ENCODE results near the gene CELA2A. TPM values are rescaled to one million over a fixed set of nuclear protein-coding genes. Genes with fewer than 3 reads are reported as not detected.

The CELA2A gene
- total and polyA plus RNA-seq, 5 experiments from 2014 or later = not detected

DNA sequence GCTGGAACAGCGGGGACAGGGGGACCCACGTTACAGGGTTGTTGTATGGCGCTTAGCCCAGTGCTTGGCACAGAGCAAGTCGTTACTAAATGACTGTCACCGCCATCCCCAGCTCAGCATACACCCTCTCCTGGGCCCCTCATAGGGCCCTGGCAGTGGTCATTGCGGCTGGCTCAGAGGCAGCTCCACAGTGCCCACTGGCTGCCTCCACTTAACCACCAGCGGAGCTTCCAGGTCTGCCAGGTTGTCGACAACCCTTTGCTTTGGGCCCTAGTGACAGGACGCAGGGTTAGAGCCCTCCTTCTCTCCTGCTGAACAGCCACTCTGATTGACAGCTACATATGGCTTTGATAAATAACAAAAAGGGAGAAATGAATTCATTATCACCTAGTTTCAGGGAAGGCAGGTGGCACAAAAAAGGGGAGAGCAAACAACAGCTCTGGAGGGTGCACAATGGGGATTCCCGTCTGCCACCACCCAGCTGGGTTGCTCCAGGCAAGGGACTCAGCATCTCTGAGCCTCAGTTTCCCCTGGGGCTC lies 42.0 kb upstream of the CELA2A start:
- POLR2A ChIA-PET = interaction anchor here (0.7 kb wide), 1 partner anchor 9 kb away, joined by 3 read pairs; no protein-coding TSS in a partner anchor
- H3K4me1 Mint-ChIP-seq = peaks cover 24 to 77% (median 59%) of the 10 kb centered on the region in 4 donors

GRCh38 chr1:15417059-15417934 lies 39.2 kb upstream of the CELA2A start:
- ATAC-seq (peak; percentile 54 to 71), DNase-seq (peak in 7 of 10 donors; percentile 25 to 54 (median 38))
- Mint-ChIP-seq H3K27me3 (no peaks in the 10 kb centered on the region), H3K4me3 (peak overlapping the region in 9 of 10 donors; percentile 8 to 78 (median 59)), H3K27ac (peak overlapping the region; percentile 21 to 93 (median 81)), H3K4me1 (peaks cover 18 to 77% (median 47%) of the 10 kb centered on the region in 4 donors), H3K36me3 (peaks cover 0 to 11% (median 10%) of the 10 kb centered on the region in 3 donors), H3K9me3 (no peaks in the 10 kb centered on the region)
- POLR2A ChIA-PET = interaction anchor here (0.7 kb wide), 1 partner anchor 89 kb away, joined by 4 read pairs; no protein-coding TSS in a partner anchor

More for the DNA sequence above, 42.0 kb upstream of the CELA2A start:
- H3K9me3 Mint-ChIP-seq = no peaks in the 10 kb centered on the region
- no peak for DNase-seq
- peak overlapping the region in 5 of 10 donors; percentile 40 to 97 (median 81) for H3K27ac Mint-ChIP-seq
- H3K27me3 Mint-ChIP-seq = no peaks in the 10 kb centered on the region
- ATAC-seq = no peak
- H3K4me3 Mint-ChIP-seq = peak overlapping the region in 3 of 10 donors; percentile 15 to 63 (median 54)
- peaks cover 0 to 11% (median 4%) of the 10 kb centered on the region in 3 donors for H3K36me3 Mint-ChIP-seq

- Mint-ChIP-seq H3K9me3 (no peaks in the 10 kb centered on the region), H3K4me3 (peak overlapping the region in 1 of 10 donors; percentile 14), H3K27ac (peak overlapping the region in 3 of 10 donors; percentile 33 to 73 (median 48)), H3K36me3 (peaks cover 0 to 11% (median 10%) of the 10 kb centered on the region in 3 donors), H3K4me1 (peaks cover 14 to 70% (median 38%) of the 10 kb centered on the region in 4 donors), H3K27me3 (no peaks in the 10 kb centered on the region)
- ATAC-seq = no peak
- POLR2A ChIA-PET = no interaction called here
- no peak for DNase-seq
These were observed 37.6 kb upstream of the CELA2A start for GRCh38 chr1:15418806-15419515.

- Mint-ChIP-seq H3K4me1 (peaks cover 14 to 60% (median 30%) of the 10 kb centered on the region in 4 donors), H3K27ac (peak overlapping the region in 3 of 10 donors; percentile 51 to 80 (median 65)), H3K36me3 (peaks cover 0 to 12% (median 6%) of the 10 kb centered on the region in 3 donors), H3K4me3 (peak overlapping the region in 1 of 10 donors; percentile 6), H3K27me3 (no peaks in the 10 kb centered on the region), H3K9me3 (no peaks in the 10 kb centered on the region)
- ATAC-seq (no peak), DNase-seq (no peak)
- POLR2A ChIA-PET = no interaction called here
These were observed 35.6 kb upstream of the CELA2A start for GRCh38 chr1:15420853-15421465.

- H3K36me3 Mint-ChIP-seq = peaks cover 0 to 25% (median 9%) of the 10 kb centered on the region in 3 donors
- ATAC-seq = no peak
- POLR2A ChIA-PET = no interaction called here
- H3K9me3 Mint-ChIP-seq = no peaks in the 10 kb centered on the region
- peaks cover 0 to 52% (median 20%) of the 10 kb centered on the region in 4 donors for H3K4me1 Mint-ChIP-seq
- no peaks in the 10 kb centered on the region for H3K27me3 Mint-ChIP-seq
- no peak for DNase-seq
- H3K27ac Mint-ChIP-seq = peak overlapping the region in 1 of 10 donors; percentile 89
- no peak overlapping the region for H3K4me3 Mint-ChIP-seq
These were observed 33.7 kb upstream of the CELA2A start for GRCh38 chr1:15422871-15423270.

DNA sequence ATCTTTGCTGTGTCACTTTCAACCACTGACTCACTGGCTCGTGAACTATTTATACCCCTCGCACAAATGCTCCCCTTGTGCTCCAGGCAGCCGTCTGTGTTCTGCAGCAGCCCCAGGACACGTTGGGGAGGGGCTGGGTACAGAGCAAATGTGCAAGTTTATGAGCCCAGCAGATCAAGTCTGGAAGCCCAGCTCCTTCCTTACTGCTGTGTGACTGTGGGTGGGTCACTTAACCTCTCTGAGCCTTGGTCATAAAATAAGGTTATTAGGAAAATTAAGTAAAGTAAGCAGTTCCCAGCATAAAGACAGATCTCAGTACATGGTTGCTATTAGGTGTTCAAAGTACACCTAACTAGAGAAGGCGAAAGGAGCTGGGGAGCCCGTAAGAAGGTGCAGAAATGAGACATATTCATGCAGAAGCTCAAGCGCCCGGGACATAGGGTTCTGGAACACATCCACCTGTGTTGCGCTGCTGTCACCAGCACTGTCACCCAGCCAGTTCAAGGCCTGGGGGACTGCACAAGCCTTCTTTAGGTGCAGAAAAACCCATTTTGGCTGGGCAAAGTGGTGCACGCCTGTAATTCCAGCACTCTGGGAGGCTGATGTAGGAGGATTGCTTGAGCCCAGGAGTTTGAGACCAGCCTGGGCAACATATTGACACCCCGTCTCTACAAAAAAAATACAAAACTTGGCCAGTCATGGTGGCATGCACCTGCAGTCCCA lies 33.0 kb upstream of the CELA2A start:
- H3K4me1 Mint-ChIP-seq = peaks cover 0 to 48% (median 19%) of the 10 kb centered on the region in 4 donors
- no peaks in the 10 kb centered on the region for H3K9me3 Mint-ChIP-seq
- no peak overlapping the region for H3K4me3 Mint-ChIP-seq
- no peak for ATAC-seq
- peak overlapping the region in 2 of 10 donors; percentile 74 to 89 for H3K27ac Mint-ChIP-seq
- no peak for DNase-seq
- POLR2A ChIA-PET = interaction anchor here (0.5 kb wide), 1 partner anchor 51 kb away, joined by 4 read pairs; no protein-coding TSS in a partner anchor
- peaks cover 0 to 30% (median 9%) of the 10 kb centered on the region in 3 donors for H3K36me3 Mint-ChIP-seq
- H3K27me3 Mint-ChIP-seq = no peaks in the 10 kb centered on the region

- H3K4me1 Mint-ChIP-seq = peaks cover 0 to 44% (median 17%) of the 10 kb centered on the region in 4 donors
- peak overlapping the region in 1 of 10 donors; percentile 53 for H3K4me3 Mint-ChIP-seq
- ATAC-seq (no peak), DNase-seq (no peak)
- no peaks in the 10 kb centered on the region for H3K9me3 Mint-ChIP-seq
- POLR2A ChIA-PET = interaction anchor here (0.5 kb wide), 1 partner anchor 50 kb away, joined by 4 read pairs; no protein-coding TSS in a partner anchor
- H3K36me3 Mint-ChIP-seq = peaks cover 0 to 30% (median 9%) of the 10 kb centered on the region in 3 donors
- H3K27me3 Mint-ChIP-seq = no peaks in the 10 kb centered on the region
- peak overlapping the region; percentile 44 to 89 (median 72) for H3K27ac Mint-ChIP-seq
These were observed 32.3 kb upstream of the CELA2A start for GRCh38 chr1:15424146-15424667.

- Mint-ChIP-seq H3K9me3 (no peaks in the 10 kb centered on the region), H3K27me3 (no peaks in the 10 kb centered on the region), H3K36me3 (peaks cover 0 to 30% (median 9%) of the 10 kb centered on the region in 3 donors), H3K27ac (peak overlapping the region in 4 of 10 donors; percentile 36 to 89 (median 63)), H3K4me1 (peaks cover 0 to 39% (median 13%) of the 10 kb centered on the region in 4 donors), H3K4me3 (no peak overlapping the region)
- POLR2A ChIA-PET = no interaction called here
- DNase-seq = no peak
- no peak for ATAC-seq
These were observed 31.6 kb upstream of the CELA2A start for GRCh38 chr1:15424981-15425380.

GRCh38 chr1:15425521-15425920 lies 31.0 kb upstream of the CELA2A start:
- Mint-ChIP-seq H3K4me3 (no peak overlapping the region), H3K27me3 (no peaks in the 10 kb centered on the region), H3K4me1 (peaks cover 0 to 38% (median 13%) of the 10 kb centered on the region in 4 donors), H3K9me3 (no peaks in the 10 kb centered on the region), H3K27ac (peak overlapping the region in 2 of 10 donors; percentile 53 to 89), H3K36me3 (peaks cover 0 to 33% (median 7%) of the 10 kb centered on the region in 3 donors)
- ATAC-seq (no peak), DNase-seq (no peak)
- POLR2A ChIA-PET = no interaction called here

DNA sequence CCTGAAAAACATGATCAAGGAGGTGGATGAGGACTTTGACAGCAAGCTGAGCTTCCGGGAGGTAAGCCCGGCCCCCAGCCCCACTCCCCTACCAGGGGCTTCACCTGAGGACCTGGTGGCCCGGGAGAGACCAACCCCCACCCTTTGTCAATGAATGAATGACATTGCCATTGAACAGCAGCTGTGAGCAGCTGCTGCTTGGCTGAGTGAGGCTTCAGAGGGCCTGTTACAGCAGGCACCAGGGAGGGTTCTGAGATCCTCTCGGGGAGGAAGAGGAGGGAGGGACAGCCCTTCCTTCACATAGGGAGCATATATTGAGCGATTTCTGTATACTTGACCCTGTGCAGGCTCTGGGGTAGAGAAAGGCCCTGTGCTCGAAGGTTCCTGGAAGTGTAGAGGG lies 30.6 kb upstream of the CELA2A start:
- Mint-ChIP-seq H3K36me3 (peaks cover 0 to 33% (median 4%) of the 10 kb centered on the region in 3 donors), H3K9me3 (no peaks in the 10 kb centered on the region), H3K27me3 (no peaks in the 10 kb centered on the region), H3K4me1 (peaks cover 0 to 35% (median 11%) of the 10 kb centered on the region in 4 donors), H3K4me3 (no peak overlapping the region), H3K27ac (peak overlapping the region in 8 of 10 donors; percentile 9 to 91 (median 81))
- DNase-seq = no peak
- no peak for ATAC-seq
- POLR2A ChIA-PET = no interaction called here
